WTC11 (cell line): ENCODE results near the gene A1CF. TPM values are rescaled to one million over a fixed set of nuclear protein-coding genes. Genes with fewer than 3 reads are reported as not detected.

ENCODE experiments used
- ATAC-seq: fragments of 200-7000 bp; cut with Tn5 transposase; 2 replicates; pipeline ENCODE4 v1.10.0; 2021; ENCODE audit warnings: mild to moderate bottlenecking, moderate library complexity
- CTCF ChIA-PET: fragments of 300-600 bp; sonication (Branson Sonifier 250); formaldehyde crosslinking; loops from one replicate; lab custom pipeline; 2021; ENCODE audit warnings: antibody characterized with exemption; lab: Charles Lee
- POLR2A ChIA-PET: fragments of 350-600 bp; sonication (Branson Sonifier 250); formaldehyde crosslinking; loops from one replicate; lab custom pipeline; 2021; ENCODE audit warnings: antibody characterized with exemption; lab: Charles Lee
- DNase-seq: peaks from one replicate; pipeline ENCODE4 v3.0.0; 2021; ENCODE audit warnings: low spot score
- H3K27ac Mint-ChIP-seq: 2 replicates; pipeline ENCODE4 v1.8.0; 2021; ENCODE audit warnings: mixed read lengths
- H3K27me3 Mint-ChIP-seq: 2 replicates; pipeline ENCODE4 v1.8.0; 2021; ENCODE audit warnings: low read depth, mild to moderate bottlenecking, moderate library complexity, mixed read lengths
- H3K36me3 Mint-ChIP-seq: 2 replicates; pipeline ENCODE4 v1.8.0; 2021; ENCODE audit warnings: mixed read lengths
- H3K4me1 Mint-ChIP-seq: 2 replicates; pipeline ENCODE4 v1.8.0; 2022; ENCODE audit warnings: mixed read lengths
- H3K4me3 Mint-ChIP-seq: 2 replicates; pipeline ENCODE4 v1.8.0; 2021; ENCODE audit warnings: mild to moderate bottlenecking, moderate library complexity, mixed read lengths
- H3K9me3 Mint-ChIP-seq: 2 replicates; pipeline ENCODE4 v1.8.0; 2021; ENCODE audit warnings: mixed read lengths
- ATF1 ChIP-seq: sonication (generic); formaldehyde crosslinking; IDR thresholded peaks from 2 replicates; pipeline ENCODE4 v1.8.1; 2023; ENCODE audit warnings: mild to moderate bottlenecking, moderate library complexity, missing genetic modification reagents
- CREB1 ChIP-seq: sonication (generic); formaldehyde crosslinking; IDR thresholded peaks from 2 replicates; pipeline ENCODE4 v1.8.0; 2023; ENCODE audit warnings: mild to moderate bottlenecking, missing genetic modification reagents
- ERG ChIP-seq: fragments of 250-450 bp; sonication (Bioruptor Pico); IDR thresholded peaks from 2 replicates; pipeline ENCODE4 v1.8.0; 2021; ENCODE audit warnings: mild to moderate bottlenecking
- GRHL2 ChIP-seq: fragments of 250-450 bp; sonication (Bioruptor Pico); IDR thresholded peaks from 2 replicates; pipeline ENCODE4 v1.8.0; 2022; ENCODE audit warnings: mild to moderate bottlenecking, moderate library complexity; ENCODE audit not compliant: insufficient replicate concordance, severe bottlenecking
- IRF1 ChIP-seq: sonication (generic); formaldehyde crosslinking; IDR thresholded peaks from 2 replicates; pipeline ENCODE4 v1.8.0; 2023; ENCODE audit warnings: missing genetic modification reagents
- JAZF1 ChIP-seq: fragments of 250-450 bp; sonication (Bioruptor Pico); IDR thresholded peaks from 2 replicates; pipeline ENCODE4 v1.9.0; 2021; ENCODE audit warnings: moderate library complexity, mild to moderate bottlenecking, inconsistent platforms
- MLX ChIP-seq: sonication (generic); formaldehyde crosslinking; IDR thresholded peaks from 2 replicates; pipeline ENCODE4 v1.8.1; 2023; ENCODE audit warnings: mild to moderate bottlenecking, missing genetic modification reagents, moderate library complexity
- NFYB ChIP-seq: sonication (generic); formaldehyde crosslinking; conservative IDR thresholded peaks from 2 replicates; pipeline ENCODE4 v1.8.0; 2022; ENCODE audit warnings: low read depth, missing genetic modification reagents
- NR1H2 ChIP-seq: sonication (generic); formaldehyde crosslinking; IDR thresholded peaks from 2 replicates; pipeline ENCODE4 v1.9.0; 2021; ENCODE audit warnings: mild to moderate bottlenecking, moderate library complexity, missing genetic modification reagents
- NR2C2 ChIP-seq: sonication (generic); formaldehyde crosslinking; IDR thresholded peaks from 2 replicates; pipeline ENCODE4 v1.8.0; 2022; ENCODE audit warnings: mild to moderate bottlenecking, missing genetic modification reagents
- NR3C1 ChIP-seq: sonication (generic); formaldehyde crosslinking; conservative IDR thresholded peaks from 2 replicates; pipeline ENCODE4 v1.8.1; 2023; ENCODE audit warnings: low read depth, mild to moderate bottlenecking, missing genetic modification reagents
- OVOL2 ChIP-seq: fragments of 250-450 bp; sonication (Bioruptor Pico); IDR thresholded peaks from 2 replicates; pipeline ENCODE4 v1.9.0; 2021; ENCODE audit warnings: mild to moderate bottlenecking, borderline replicate concordance
- SMAD3 ChIP-seq: sonication (generic); formaldehyde crosslinking; IDR thresholded peaks from 2 replicates; pipeline ENCODE4 v1.8.0; 2022; ENCODE audit warnings: missing genetic modification reagents, mild to moderate bottlenecking, borderline replicate concordance
- SOX15 ChIP-seq: fragments of 250-450 bp; sonication (Bioruptor Pico); IDR thresholded peaks from 2 replicates; pipeline ENCODE4 v1.9.0; 2021; ENCODE audit warnings: mild to moderate bottlenecking
- SP1 ChIP-seq: sonication (generic); formaldehyde crosslinking; conservative IDR thresholded peaks from 2 replicates; pipeline ENCODE4 v1.8.1; 2022; ENCODE audit warnings: missing genetic modification reagents
- TCF7 ChIP-seq: sonication (generic); formaldehyde crosslinking; IDR thresholded peaks from 2 replicates; pipeline ENCODE4 v1.8.0; 2022; ENCODE audit warnings: mild to moderate bottlenecking, low read depth, missing genetic modification reagents, moderate library complexity
- TEAD1 ChIP-seq: sonication (generic); formaldehyde crosslinking; IDR thresholded peaks from 2 replicates; pipeline ENCODE4 v1.8.0; 2022; ENCODE audit warnings: mild to moderate bottlenecking, missing genetic modification reagents
- USF1 ChIP-seq: sonication (generic); formaldehyde crosslinking; IDR thresholded peaks from 2 replicates; pipeline ENCODE4 v1.8.0; 2022; ENCODE audit warnings: mild to moderate bottlenecking, missing genetic modification reagents
- ZNF263 ChIP-seq: sonication (generic); formaldehyde crosslinking; IDR thresholded peaks from 2 replicates; pipeline ENCODE4 v1.8.1; 2022; ENCODE audit warnings: low read depth, mild to moderate bottlenecking, moderate library complexity, missing genetic modification reagents
- total RNA-seq: library from RNA; stranded (reverse); gene quantifications from 3 replicates; pipeline ENCODE4 v1.2.3, GENCODE V29; 2021
- TF ChIP-seq, protein P1 (sequence below): sonication (generic); formaldehyde crosslinking; IDR thresholded peaks from 2 replicates; pipeline ENCODE4 v1.8.1; 2022; ENCODE audit warnings: low read depth, missing genetic modification reagents, borderline replicate concordance
- TF ChIP-seq, protein P2 (sequence below): fragments of 250-450 bp; sonication (Bioruptor Pico); IDR thresholded peaks from 2 replicates; pipeline ENCODE4 v1.9.0; 2021; ENCODE audit warnings: mild to moderate bottlenecking
- TF ChIP-seq, protein P3 (sequence below): sonication (generic); formaldehyde crosslinking; IDR thresholded peaks from 2 replicates; pipeline ENCODE4 v1.8.1; 2023; ENCODE audit warnings: mild to moderate bottlenecking, moderate library complexity, missing genetic modification reagents
- TF ChIP-seq, protein P4 (sequence below): sonication (generic); formaldehyde crosslinking; IDR thresholded peaks from 2 replicates; pipeline ENCODE4 v1.8.1; 2023; ENCODE audit warnings: mild to moderate bottlenecking, missing genetic modification reagents

A1CF gene
- total RNA-seq, 1 experiment from 2014 or later, result 0.07 TPM

DNA sequence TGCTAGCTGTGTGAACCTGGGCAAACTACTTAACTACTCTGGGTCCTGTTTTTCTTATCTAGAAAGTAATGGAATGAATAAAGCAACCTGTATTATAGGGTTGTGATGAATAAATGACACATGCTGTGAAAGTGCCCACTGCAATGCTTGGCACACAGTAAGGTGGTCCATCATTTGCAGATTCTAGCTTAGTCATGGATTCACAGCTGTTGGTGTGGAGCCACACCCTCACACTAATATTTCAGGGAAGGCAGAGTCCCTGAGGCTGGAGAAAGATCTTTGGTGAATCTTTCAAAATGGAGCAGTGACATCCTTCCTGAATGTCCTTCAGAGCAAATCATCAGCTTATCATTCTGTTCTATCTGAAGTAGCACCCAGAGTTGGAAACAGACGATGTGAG, 60.6 kb downstream of the A1CF start:
- H3K4me3 Mint-ChIP-seq, result no peak overlapping the region
- CTCF ChIA-PET, result no interaction called here
- POLR2A ChIA-PET, result no interaction called here
- H3K9me3 Mint-ChIP-seq, result no peaks in the 10 kb centered on the region
- DNase-seq (no peak), ATAC-seq (no peak)
- TF ChIP-seq ZNF263 (no peak), ERG (no peak), NR3C1 (CRISPR knock-in tag) (no peak), SOX15 (CRISPR knock-in tag) (no peak), MLX (CRISPR knock-in tag) (no peak), CREB1 (CRISPR knock-in tag) (no peak), ATF1 (CRISPR knock-in tag) (no peak), TEAD1 (CRISPR knock-in tag) (no peak), USF1 (CRISPR knock-in tag) (no peak), NR2C2 (CRISPR knock-in tag) (no peak), NR1H2 (CRISPR knock-in tag) (no peak), NFYB (CRISPR knock-in tag) (no peak)
- TF ChIP-seq, protein P1, sequence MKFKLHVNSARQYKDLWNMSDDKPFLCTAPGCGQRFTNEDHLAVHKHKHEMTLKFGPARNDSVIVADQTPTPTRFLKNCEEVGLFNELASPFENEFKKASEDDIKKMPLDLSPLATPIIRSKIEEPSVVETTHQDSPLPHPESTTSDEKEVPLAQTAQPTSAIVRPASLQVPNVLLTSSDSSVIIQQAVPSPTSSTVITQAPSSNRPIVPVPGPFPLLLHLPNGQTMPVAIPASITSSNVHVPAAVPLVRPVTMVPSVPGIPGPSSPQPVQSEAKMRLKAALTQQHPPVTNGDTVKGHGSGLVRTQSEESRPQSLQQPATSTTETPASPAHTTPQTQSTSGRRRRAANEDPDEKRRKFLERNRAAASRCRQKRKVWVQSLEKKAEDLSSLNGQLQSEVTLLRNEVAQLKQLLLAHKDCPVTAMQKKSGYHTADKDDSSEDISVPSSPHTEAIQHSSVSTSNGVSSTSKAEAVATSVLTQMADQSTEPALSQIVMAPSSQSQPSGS (CRISPR knock-in tag), result no peak
- TF ChIP-seq, protein P2, sequence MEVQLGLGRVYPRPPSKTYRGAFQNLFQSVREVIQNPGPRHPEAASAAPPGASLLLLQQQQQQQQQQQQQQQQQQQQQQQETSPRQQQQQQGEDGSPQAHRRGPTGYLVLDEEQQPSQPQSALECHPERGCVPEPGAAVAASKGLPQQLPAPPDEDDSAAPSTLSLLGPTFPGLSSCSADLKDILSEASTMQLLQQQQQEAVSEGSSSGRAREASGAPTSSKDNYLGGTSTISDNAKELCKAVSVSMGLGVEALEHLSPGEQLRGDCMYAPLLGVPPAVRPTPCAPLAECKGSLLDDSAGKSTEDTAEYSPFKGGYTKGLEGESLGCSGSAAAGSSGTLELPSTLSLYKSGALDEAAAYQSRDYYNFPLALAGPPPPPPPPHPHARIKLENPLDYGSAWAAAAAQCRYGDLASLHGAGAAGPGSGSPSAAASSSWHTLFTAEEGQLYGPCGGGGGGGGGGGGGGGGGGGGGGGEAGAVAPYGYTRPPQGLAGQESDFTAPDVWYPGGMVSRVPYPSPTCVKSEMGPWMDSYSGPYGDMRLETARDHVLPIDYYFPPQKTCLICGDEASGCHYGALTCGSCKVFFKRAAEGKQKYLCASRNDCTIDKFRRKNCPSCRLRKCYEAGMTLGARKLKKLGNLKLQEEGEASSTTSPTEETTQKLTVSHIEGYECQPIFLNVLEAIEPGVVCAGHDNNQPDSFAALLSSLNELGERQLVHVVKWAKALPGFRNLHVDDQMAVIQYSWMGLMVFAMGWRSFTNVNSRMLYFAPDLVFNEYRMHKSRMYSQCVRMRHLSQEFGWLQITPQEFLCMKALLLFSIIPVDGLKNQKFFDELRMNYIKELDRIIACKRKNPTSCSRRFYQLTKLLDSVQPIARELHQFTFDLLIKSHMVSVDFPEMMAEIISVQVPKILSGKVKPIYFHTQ, result no peak
- TF ChIP-seq, protein P3, sequence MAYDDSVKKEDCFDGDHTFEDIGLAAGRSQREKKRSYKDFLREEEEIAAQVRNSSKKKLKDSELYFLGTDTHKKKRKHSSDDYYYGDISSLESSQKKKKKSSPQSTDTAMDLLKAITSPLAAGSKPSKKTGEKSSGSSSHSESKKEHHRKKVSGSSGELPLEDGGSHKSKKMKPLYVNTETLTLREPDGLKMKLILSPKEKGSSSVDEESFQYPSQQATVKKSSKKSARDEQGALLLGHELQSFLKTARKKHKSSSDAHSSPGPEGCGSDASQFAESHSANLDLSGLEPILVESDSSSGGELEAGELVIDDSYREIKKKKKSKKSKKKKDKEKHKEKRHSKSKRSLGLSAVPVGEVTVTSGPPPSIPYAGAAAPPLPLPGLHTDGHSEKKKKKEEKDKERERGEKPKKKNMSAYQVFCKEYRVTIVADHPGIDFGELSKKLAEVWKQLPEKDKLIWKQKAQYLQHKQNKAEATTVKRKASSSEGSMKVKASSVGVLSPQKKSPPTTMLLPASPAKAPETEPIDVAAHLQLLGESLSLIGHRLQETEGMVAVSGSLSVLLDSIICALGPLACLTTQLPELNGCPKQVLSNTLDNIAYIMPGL (CRISPR knock-in tag), result no peak
- no peak overlapping the region for H3K27ac Mint-ChIP-seq
- peaks cover 30% of the 10 kb centered on the region for H3K27me3 Mint-ChIP-seq
- no peaks in the 10 kb centered on the region for H3K36me3 Mint-ChIP-seq
- H3K4me1 Mint-ChIP-seq, result no peaks in the 10 kb centered on the region

DNA sequence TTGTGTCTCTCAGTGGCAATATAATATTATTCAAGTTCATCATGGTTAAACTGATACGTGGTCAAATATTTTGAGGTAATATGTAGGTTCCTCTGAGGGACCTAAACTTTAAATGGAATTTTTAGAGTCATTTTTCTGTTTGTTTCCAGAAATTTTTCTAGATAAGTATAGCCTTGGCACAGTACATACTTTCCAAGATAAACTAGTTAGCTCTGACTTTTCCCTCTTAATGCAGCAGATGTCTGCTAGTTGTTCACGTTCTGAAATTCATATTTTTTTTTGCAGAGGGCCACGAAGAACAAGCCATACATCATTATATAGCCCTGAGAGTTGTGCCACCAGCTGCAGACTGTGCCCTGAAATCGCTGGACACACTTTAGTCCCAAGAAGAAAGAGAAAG, 61.6 kb downstream of the A1CF start:
- no peak for ATAC-seq
- Mint-ChIP-seq H3K27me3 (peaks cover 26% of the 10 kb centered on the region), H3K4me3 (no peak overlapping the region), H3K36me3 (no peaks in the 10 kb centered on the region), H3K9me3 (no peaks in the 10 kb centered on the region), H3K27ac (no peak overlapping the region), H3K4me1 (no peaks in the 10 kb centered on the region)
- ChIA-PET POLR2A (no interaction called here), CTCF (no interaction called here)
- DNase-seq, result no peak
- TF ChIP-seq JAZF1 (no peak), GRHL2 (no peak), IRF1 (no peak), TCF7 (no peak), SMAD3 (CRISPR knock-in tag) (no peak), SP1 (CRISPR knock-in tag) (no peak), OVOL2 (CRISPR knock-in tag) (no peak), NR1H2 (CRISPR knock-in tag) (no peak)
- TF ChIP-seq, protein P4, sequence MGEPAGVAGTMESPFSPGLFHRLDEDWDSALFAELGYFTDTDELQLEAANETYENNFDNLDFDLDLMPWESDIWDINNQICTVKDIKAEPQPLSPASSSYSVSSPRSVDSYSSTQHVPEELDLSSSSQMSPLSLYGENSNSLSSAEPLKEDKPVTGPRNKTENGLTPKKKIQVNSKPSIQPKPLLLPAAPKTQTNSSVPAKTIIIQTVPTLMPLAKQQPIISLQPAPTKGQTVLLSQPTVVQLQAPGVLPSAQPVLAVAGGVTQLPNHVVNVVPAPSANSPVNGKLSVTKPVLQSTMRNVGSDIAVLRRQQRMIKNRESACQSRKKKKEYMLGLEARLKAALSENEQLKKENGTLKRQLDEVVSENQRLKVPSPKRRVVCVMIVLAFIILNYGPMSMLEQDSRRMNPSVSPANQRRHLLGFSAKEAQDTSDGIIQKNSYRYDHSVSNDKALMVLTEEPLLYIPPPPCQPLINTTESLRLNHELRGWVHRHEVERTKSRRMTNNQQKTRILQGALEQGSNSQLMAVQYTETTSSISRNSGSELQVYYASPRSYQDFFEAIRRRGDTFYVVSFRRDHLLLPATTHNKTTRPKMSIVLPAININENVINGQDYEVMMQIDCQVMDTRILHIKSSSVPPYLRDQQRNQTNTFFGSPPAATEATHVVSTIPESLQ, result no peak
- TF ChIP-seq, protein P1 (CRISPR knock-in tag), result no peak
